Activated CD4-positive, alpha-beta T cell treated with anti-CD3 and anti-CD28 coated beads, Interleukin-2, amount 10 ng/mL, durations not matched to agents 24 days and 14 days (primary cell): Measurements from ENCODE around the gene SMAP1. TPM values are rescaled to one million over a fixed set of nuclear protein-coding genes. Genes with fewer than 3 reads are reported as not detected.

ENCODE experiments used
- DNase-seq: peaks from one replicate; pipeline ENCODE4 v3.0.0; 2022
- H3K27ac Mint-ChIP-seq: one replicate; pipeline ENCODE4 v1.8.0; 2022; ENCODE audit warnings: mild to moderate bottlenecking, mixed read lengths
- H3K27me3 Mint-ChIP-seq: one replicate; pipeline ENCODE4 v1.8.0; 2022; ENCODE audit warnings: mixed read lengths
- H3K36me3 Mint-ChIP-seq: one replicate; pipeline ENCODE4 v1.8.0; 2022; ENCODE audit warnings: low read depth, mild to moderate bottlenecking, mixed read lengths
- H3K4me1 Mint-ChIP-seq: one replicate; pipeline ENCODE4 v1.8.0; 2021; ENCODE audit warnings: mixed read lengths
- H3K4me3 Mint-ChIP-seq: one replicate; pipeline ENCODE4 v1.8.0; 2022; ENCODE audit warnings: mild to moderate bottlenecking, moderate library complexity, mixed read lengths
- H3K9me3 Mint-ChIP-seq: one replicate; pipeline ENCODE4 v1.8.0; 2021; ENCODE audit warnings: mixed read lengths
- intact Hi-C: fragments of 100-400 bp; cut with micrococcal nuclease; formaldehyde crosslinking; loops from one replicate; pipeline ENCODE4 v1.15.1; 2023
- total RNA-seq: library from RNA; stranded (reverse); gene quantifications from 2 replicates; pipeline ENCODE4 v1.2.3, GENCODE V29; 2022

SMAP1 gene
- total RNA-seq, 1 donor from 2014 or later: 23.2 TPM

GRCh38 chr6:70846207-70846835, 178.6 kb downstream of the SMAP1 start:
- intact Hi-C loops: no loop called here
- H3K27me3 Mint-ChIP-seq: no peaks in the 10 kb centered on the region
- H3K4me3 Mint-ChIP-seq: no peak overlapping the region
- DNase-seq: no peak
- no peaks in the 10 kb centered on the region for H3K4me1 Mint-ChIP-seq
- no peaks in the 10 kb centered on the region for H3K9me3 Mint-ChIP-seq
- no peak overlapping the region for H3K27ac Mint-ChIP-seq
- peaks cover 9% of the 10 kb centered on the region for H3K36me3 Mint-ChIP-seq

DNA sequence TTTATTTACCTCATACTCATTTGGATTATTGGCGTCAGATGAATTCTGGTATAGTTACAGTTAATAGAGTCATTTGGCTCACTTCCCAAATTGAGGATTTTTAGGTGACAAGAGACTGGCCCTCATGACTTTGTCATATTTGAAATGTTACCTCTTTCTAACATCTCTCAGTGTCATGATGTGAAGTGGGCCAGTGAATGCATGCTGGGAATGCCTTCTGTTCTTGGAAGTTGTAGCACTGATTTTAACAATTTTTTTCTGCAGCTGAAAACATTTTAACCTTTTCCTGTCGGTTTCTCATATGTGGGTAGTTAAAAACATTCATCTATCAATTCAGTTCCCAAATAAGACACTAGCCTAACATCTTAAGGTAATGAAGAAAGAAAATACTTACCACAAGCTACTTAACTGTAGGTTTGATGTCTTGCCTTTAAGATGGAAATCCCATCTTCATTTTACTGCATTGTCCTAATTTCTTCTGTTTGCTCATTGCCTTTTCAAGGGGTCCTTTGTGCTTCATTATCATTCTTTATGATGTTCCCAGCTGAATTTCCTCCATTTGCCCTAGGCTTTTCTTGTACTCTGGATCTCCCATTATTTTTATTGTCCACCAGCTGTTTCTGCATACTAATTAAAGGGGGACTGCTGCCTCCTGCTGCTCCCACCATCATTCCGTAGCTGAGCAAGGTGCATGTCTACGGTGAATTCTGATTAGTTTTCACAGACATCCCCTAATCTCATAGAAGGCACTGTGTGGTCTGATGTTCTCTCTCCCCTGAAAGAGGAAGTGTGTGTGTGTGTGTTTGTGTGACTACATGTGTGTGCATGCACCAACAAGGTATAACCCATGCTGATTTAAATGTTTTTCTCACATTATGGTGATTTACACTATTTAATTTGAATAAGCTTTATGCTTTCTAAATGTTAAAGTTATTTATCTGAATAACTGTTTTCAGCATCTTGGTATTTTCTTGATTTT, 179.7 kb downstream of the SMAP1 start:
- H3K4me3 Mint-ChIP-seq: no peak overlapping the region

DNA sequence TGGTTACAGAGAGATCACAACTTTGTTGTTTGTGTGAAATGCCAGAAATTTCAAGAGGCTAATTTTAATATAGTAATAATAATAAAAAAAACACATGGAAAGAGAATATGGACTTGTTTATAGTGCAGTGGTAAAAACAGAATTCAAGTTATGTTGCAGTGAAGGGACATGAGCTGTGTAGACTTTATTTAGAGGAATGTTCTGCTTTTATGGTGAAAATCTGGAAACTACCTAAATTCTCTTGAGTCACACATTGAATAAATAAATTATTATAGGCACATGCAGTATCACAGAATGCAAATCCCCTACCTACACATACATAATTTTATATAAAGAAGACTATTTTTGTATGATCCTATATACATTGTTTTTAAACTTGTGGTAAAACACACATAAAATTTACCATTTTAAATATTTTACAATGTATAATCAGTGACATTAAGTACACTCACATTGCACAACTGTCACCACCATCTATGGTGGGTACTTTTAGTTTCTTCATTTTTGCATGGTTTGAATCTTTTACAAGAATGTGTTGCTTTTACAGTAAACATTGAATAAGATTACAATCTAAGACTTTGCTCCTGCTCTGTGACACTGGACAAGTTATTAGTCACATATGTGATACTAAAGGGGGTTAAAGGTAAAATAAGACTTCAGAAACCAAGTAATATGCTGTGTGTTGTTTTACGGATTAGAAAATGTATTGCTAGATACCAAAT, 181.8 kb downstream of the SMAP1 start:
- intact Hi-C loops: no loop called here
- Mint-ChIP-seq H3K4me3 (no peak overlapping the region), H3K4me1 (no peaks in the 10 kb centered on the region), H3K9me3 (no peaks in the 10 kb centered on the region), H3K36me3 (peaks cover 13% of the 10 kb centered on the region), H3K27me3 (no peaks in the 10 kb centered on the region), H3K27ac (no peak overlapping the region)
- DNase-seq: no peak

More for the DNA sequence above, 179.7 kb downstream of the SMAP1 start:
- Mint-ChIP-seq H3K27ac (no peak overlapping the region), H3K9me3 (no peaks in the 10 kb centered on the region), H3K36me3 (peaks cover 9% of the 10 kb centered on the region), H3K27me3 (no peaks in the 10 kb centered on the region), H3K4me1 (no peaks in the 10 kb centered on the region)
- intact Hi-C loops: no loop called here
- no peak for DNase-seq

DNA sequence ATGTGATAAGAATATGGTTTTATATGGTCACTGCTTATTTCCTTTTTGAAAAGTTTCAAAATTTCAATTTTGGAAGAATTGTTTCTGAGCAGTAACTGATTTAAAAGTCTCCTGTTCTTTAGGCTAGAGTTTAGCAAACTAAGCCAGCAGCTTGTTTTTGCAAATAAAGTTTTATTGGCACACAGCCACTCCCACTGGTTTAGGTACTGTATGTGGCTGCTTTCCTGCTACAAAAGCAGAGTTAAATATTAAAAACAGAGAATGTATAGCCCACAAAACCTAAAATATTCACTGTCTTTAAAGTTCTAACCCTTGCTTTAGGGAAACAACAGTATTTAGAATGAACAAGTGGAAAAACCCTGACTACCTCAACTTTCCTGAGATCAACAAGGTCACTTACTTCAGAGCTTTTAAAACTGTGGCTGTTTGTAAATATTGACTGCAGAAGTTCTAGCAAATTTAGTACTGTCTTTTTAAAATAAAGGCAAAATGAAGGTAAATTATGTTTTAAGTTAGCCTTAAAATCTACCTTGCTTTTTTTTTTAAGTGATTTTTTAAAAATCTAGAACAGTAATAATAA, 185.1 kb downstream of the SMAP1 start:
- DNase-seq: no peak
- intact Hi-C loops: no loop called here
- no peaks in the 10 kb centered on the region for H3K4me1 Mint-ChIP-seq
- H3K9me3 Mint-ChIP-seq: no peaks in the 10 kb centered on the region
- no peaks in the 10 kb centered on the region for H3K27me3 Mint-ChIP-seq
- peaks cover 4% of the 10 kb centered on the region for H3K36me3 Mint-ChIP-seq
- H3K27ac Mint-ChIP-seq: no peak overlapping the region
- H3K4me3 Mint-ChIP-seq: no peak overlapping the region

DNA sequence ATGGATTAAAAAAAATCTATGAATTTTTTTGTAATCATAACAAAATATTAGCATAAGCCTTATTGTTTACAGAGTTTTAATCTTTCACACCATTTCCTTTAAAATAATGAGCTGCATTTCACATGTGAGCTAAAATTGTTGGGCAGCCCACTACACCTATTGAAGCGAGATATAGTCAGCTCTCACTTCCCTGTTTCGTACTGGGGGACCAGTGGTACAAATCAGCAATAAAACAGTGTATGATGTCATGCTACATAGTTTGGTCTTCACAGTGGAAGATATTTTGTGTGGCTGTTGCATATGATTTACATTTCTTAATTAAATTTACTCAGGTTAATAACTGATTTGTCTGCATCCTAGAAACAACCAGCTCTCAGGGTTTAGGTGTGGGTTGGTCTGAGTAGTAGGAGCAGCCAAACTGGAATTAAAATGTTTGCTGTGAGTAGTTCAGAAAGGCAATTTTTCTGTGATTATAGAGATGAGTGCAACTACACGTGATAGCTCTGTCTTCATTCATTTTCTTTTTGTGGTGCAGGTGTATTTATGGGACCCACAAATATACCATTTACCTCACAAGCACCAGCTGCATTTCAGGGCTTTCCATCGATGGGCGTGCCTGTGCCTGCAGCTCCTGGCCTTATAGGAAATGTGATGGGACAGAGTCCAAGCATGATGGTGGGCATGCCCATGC, 189.8 kb downstream of the SMAP1 start:
- no peak overlapping the region for H3K27ac Mint-ChIP-seq
- no peaks in the 10 kb centered on the region for H3K27me3 Mint-ChIP-seq
- intact Hi-C loops: no loop called here
- no peak overlapping the region for H3K4me3 Mint-ChIP-seq
- no peak for DNase-seq
- H3K36me3 Mint-ChIP-seq: peaks cover 16% of the 10 kb centered on the region
- H3K4me1 Mint-ChIP-seq: no peaks in the 10 kb centered on the region
- H3K9me3 Mint-ChIP-seq: no peaks in the 10 kb centered on the region

DNA sequence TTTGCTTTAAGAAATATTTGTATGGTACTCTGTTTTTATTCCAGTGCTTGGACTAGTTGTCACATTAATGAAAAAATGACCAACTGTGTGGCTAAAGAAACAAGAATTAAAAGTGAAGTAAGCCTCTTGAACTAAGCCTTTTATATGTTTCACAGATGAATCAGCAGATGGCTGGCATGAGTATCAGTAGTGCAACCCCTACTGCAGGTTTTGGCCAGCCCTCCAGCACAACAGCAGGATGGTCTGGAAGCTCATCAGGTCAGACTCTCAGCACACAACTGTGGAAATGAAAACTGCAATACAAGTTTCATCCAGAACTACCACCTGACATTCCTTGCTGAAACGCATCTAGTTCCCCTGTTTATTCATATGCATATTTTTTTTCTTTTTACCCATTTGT, 192.4 kb downstream of the SMAP1 start:
- DNase-seq: no peak
- H3K27me3 Mint-ChIP-seq: no peaks in the 10 kb centered on the region
- H3K4me3 Mint-ChIP-seq: no peak overlapping the region
- intact Hi-C loops: no loop called here
- no peak overlapping the region for H3K27ac Mint-ChIP-seq
- no peaks in the 10 kb centered on the region for H3K4me1 Mint-ChIP-seq
- H3K9me3 Mint-ChIP-seq: no peaks in the 10 kb centered on the region
- H3K36me3 Mint-ChIP-seq: peaks cover 12% of the 10 kb centered on the region

DNA sequence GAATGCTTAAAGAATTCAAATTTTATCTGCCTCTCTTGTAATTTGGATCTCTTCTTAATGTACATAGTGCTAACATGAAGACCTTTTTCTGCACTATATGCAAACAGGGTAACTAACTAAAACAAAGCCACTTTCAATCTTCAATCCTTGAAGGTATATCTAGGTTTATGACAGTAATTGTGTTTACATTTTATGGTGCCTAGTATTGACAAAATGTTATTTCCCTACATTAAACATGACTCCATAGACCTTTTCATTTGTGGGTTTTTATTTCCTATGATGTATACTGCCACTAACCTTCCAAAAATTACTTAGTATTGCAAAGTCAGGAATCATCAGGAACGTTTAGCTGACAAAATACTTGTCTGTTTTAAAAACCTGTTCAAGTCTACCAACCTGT, 193.2 kb downstream of the SMAP1 start:
- H3K27ac Mint-ChIP-seq: no peak overlapping the region
- H3K4me1 Mint-ChIP-seq: no peaks in the 10 kb centered on the region
- H3K27me3 Mint-ChIP-seq: no peaks in the 10 kb centered on the region
- no peaks in the 10 kb centered on the region for H3K9me3 Mint-ChIP-seq
- no peak overlapping the region for H3K4me3 Mint-ChIP-seq
- peaks cover 12% of the 10 kb centered on the region for H3K36me3 Mint-ChIP-seq
- intact Hi-C loops: no loop called here
- no peak for DNase-seq

- Mint-ChIP-seq H3K27me3 (peaks cover 11% of the 10 kb centered on the region), H3K27ac (no peak overlapping the region), H3K36me3 (peaks cover 12% of the 10 kb centered on the region), H3K9me3 (no peaks in the 10 kb centered on the region), H3K4me1 (no peaks in the 10 kb centered on the region), H3K4me3 (no peak overlapping the region)
- intact Hi-C loops: no loop called here
- DNase-seq: no peak
Measured at GRCh38 chr6:70863343-70863742, 195.7 kb downstream of the SMAP1 start.

- intact Hi-C loops: no loop called here
- H3K27ac Mint-ChIP-seq: no peak overlapping the region
- no peak for DNase-seq
- no peaks in the 10 kb centered on the region for H3K9me3 Mint-ChIP-seq
- peaks cover 7% of the 10 kb centered on the region for H3K36me3 Mint-ChIP-seq
- peaks cover 16% of the 10 kb centered on the region for H3K27me3 Mint-ChIP-seq
- no peaks in the 10 kb centered on the region for H3K4me1 Mint-ChIP-seq
- H3K4me3 Mint-ChIP-seq: no peak overlapping the region
Measured at GRCh38 chr6:70864401-70864800, 196.7 kb downstream of the SMAP1 start.

DNA sequence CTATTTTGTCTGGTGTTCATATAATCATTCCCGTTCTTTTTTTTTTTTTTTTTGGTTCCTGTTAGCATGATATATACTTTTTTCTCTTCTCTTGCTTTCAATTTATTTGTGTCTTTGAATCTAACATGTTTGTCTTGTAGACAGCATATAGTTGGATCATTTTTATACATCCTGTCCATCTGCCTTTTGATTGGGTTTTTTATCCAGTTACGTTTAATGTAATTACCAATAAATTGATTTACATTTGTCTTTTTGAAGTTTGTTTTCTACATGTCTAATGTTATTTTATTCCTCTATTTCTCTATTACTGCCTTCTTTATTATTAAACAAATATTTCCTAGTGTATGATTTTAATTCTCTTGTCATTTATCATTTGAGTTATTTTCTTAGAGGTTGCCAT, 204.8 kb downstream of the SMAP1 start:
- no peak for DNase-seq
- H3K27ac Mint-ChIP-seq: no peak overlapping the region
- H3K9me3 Mint-ChIP-seq: peaks cover 16% of the 10 kb centered on the region
- peaks cover 23% of the 10 kb centered on the region for H3K27me3 Mint-ChIP-seq
- intact Hi-C loops: no loop called here
- no peaks in the 10 kb centered on the region for H3K36me3 Mint-ChIP-seq
- no peak overlapping the region for H3K4me3 Mint-ChIP-seq
- no peaks in the 10 kb centered on the region for H3K4me1 Mint-ChIP-seq

- peaks cover 22% of the 10 kb centered on the region for H3K27me3 Mint-ChIP-seq
- H3K9me3 Mint-ChIP-seq: peaks cover 16% of the 10 kb centered on the region
- no peaks in the 10 kb centered on the region for H3K4me1 Mint-ChIP-seq
- H3K27ac Mint-ChIP-seq: no peak overlapping the region
- H3K36me3 Mint-ChIP-seq: no peaks in the 10 kb centered on the region
- no peak for DNase-seq
- intact Hi-C loops: no loop called here
- H3K4me3 Mint-ChIP-seq: no peak overlapping the region
Measured at GRCh38 chr6:70874181-70874913, 206.7 kb downstream of the SMAP1 start.

- H3K27ac Mint-ChIP-seq: no peak overlapping the region
- H3K4me3 Mint-ChIP-seq: no peak overlapping the region
- no peak for DNase-seq
- H3K27me3 Mint-ChIP-seq: peaks cover 27% of the 10 kb centered on the region
- H3K9me3 Mint-ChIP-seq: no peaks in the 10 kb centered on the region
- intact Hi-C loops: no loop called here
- H3K36me3 Mint-ChIP-seq: no peaks in the 10 kb centered on the region
- H3K4me1 Mint-ChIP-seq: no peaks in the 10 kb centered on the region
Measured at GRCh38 chr6:70879496-70879895, 211.8 kb downstream of the SMAP1 start.
